ENCODE results near the gene KLK13.

Gene KLK13

GRCh38 chr19:51097796-51098195 lies 32.9 kb upstream of the KLK13 start:
- H3K4me1 Mint-ChIP-seq: peaks cover 11% of the 10 kb centered on the region
- H3K9me3 Mint-ChIP-seq: no peaks in the 10 kb centered on the region
- ATAC-seq (ENCODE audit: low read depth) (no peak), DNase-seq (ENCODE audit: low spot score in 2 of 2) (no peak)
- H3K27me3 Mint-ChIP-seq: no peaks in the 10 kb centered on the region
- H3K36me3 Mint-ChIP-seq: peaks cover 24% of the 10 kb centered on the region
- no peak overlapping the region for H3K27ac Mint-ChIP-seq
- H3K4me3 Mint-ChIP-seq: no peak overlapping the region

DNA sequence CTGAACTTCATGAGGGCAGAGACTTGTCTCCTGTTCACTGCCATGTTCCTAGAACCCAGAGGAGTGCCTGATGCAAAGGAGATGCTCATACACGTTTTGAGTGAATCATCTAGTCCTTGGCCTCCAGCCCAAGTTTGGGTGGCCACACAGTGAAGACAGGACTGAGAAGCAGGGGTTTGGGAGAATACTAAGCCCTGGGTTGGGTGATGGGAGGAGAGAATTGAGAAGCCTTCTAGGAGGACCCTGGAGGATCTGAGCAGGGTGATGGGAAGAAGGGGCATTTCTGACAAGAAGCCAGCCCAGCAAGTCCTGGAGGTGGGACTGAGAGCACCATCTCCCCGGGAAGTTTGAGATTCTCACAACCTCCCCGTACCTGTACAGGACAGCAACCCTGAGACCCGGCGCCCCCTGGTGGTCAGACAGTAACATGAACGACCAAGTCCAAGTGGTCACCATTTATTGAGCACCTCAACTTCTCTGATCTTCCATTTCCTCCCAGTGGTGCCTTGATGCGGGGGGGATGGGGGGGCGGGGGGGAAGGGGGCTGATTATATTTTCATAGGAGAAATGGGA lies 32.4 kb upstream of the KLK13 start:
- H3K4me1 Mint-ChIP-seq: peaks cover 11% of the 10 kb centered on the region
- no peak overlapping the region for H3K27ac Mint-ChIP-seq
- DNase-seq (ENCODE audit: low spot score in 2 of 2) (peak; percentile 44 to 51), ATAC-seq (ENCODE audit: low read depth) (peak; percentile 59)
- no peaks in the 10 kb centered on the region for H3K27me3 Mint-ChIP-seq
- H3K9me3 Mint-ChIP-seq: no peaks in the 10 kb centered on the region
- H3K4me3 Mint-ChIP-seq: no peak overlapping the region
- H3K36me3 Mint-ChIP-seq: peaks cover 19% of the 10 kb centered on the region

GRCh38 chr19:51096473-51097165 lies 31.7 kb upstream of the KLK13 start:
- peaks cover 13% of the 10 kb centered on the region for H3K4me1 Mint-ChIP-seq
- no peaks in the 10 kb centered on the region for H3K9me3 Mint-ChIP-seq
- no peak for ATAC-seq (ENCODE audit: low read depth)
- H3K27me3 Mint-ChIP-seq: no peaks in the 10 kb centered on the region
- peaks cover 19% of the 10 kb centered on the region for H3K36me3 Mint-ChIP-seq
- no peak overlapping the region for H3K4me3 Mint-ChIP-seq
- DNase-seq (ENCODE audit: low spot score in 2 of 2): no peak
- no peak overlapping the region for H3K27ac Mint-ChIP-seq

GRCh38 chr19:51094696-51095279 lies 29.9 kb upstream of the KLK13 start:
- ATAC-seq (ENCODE audit: low read depth) (no peak), DNase-seq (ENCODE audit: low spot score in 2 of 2) (peak in 1 of 2 donors; percentile 30)
- H3K27me3 Mint-ChIP-seq: no peaks in the 10 kb centered on the region
- peaks cover 10% of the 10 kb centered on the region for H3K4me1 Mint-ChIP-seq
- peaks cover 13% of the 10 kb centered on the region for H3K36me3 Mint-ChIP-seq
- no peak overlapping the region for H3K27ac Mint-ChIP-seq
- H3K4me3 Mint-ChIP-seq: no peak overlapping the region
- H3K9me3 Mint-ChIP-seq: no peaks in the 10 kb centered on the region

DNA sequence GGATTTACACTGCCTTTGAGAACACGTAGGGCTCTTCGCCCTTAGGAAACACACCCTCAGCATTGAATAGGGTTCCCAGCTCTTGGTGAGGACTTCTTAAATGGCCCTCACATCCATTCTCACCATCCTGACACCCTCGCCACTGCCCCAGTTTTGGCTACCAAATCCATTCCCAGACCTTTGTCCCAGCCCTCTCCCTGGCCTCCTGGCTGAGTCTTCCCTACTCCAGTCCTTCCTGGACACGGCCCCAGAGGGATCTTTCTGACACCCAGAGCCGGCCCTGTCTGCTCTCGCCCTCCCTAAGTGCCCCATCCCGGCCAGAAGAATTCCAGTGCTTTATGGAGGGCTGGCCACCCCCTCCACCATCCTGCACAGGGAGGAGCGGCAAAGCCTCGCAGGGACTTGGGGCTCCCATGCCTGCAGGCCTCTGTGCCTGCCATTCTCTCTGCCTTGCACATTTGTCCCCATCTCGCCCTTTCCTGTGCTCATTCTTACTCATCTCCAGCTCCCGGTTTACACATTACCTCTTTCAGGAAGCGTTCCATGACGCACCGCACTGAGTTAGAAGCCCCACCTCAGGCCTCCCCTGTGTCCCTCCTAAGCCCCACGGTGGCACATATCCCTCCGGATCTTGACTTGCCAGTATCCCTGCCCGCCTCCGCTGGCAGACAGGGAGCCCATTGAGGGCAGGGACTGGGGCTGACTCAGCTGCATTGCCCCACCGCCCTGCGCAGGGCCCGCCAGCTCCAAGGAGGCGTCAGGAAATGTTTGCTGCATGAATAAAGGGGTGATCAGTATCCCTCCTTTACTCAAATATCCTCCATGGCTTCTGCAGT lies 28.8 kb upstream of the KLK13 start:
- DNase-seq (ENCODE audit: low spot score in 2 of 2): no peak
- ATAC-seq (ENCODE audit: low read depth): no peak
- Mint-ChIP-seq H3K9me3 (no peaks in the 10 kb centered on the region), H3K27ac (no peak overlapping the region), H3K4me1 (peaks cover 8% of the 10 kb centered on the region), H3K36me3 (peaks cover 9% of the 10 kb centered on the region), H3K27me3 (no peaks in the 10 kb centered on the region), H3K4me3 (no peak overlapping the region)

DNA sequence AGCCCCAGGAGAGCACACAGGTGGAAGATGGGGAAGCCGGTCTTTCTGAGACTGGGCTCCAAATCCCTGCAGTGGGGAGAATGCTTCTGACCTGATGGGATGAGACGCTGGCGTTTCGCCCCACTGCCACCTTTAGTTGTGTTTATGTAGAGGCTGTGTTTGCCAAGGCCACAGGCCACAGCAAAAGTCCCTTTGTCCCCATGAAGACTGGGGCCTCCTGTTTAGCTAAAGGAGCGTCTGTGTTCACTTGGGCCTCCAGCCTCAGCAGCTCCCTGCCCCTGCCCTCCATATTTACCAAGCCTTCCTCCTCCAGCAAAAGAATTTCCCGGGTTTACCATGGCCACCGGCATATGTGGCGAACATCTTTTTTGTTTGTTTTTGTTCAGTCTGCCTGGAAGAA lies 28.2 kb upstream of the KLK13 start:
- no peak for ATAC-seq (ENCODE audit: low read depth)
- H3K27ac Mint-ChIP-seq: no peak overlapping the region

GRCh38 chr19:51091895-51092873 lies 27.3 kb upstream of the KLK13 start:
- no peak for ATAC-seq (ENCODE audit: low read depth)
- H3K4me1 Mint-ChIP-seq: peaks cover 7% of the 10 kb centered on the region
- H3K27ac Mint-ChIP-seq: no peak overlapping the region

More for the DNA sequence above, 28.2 kb upstream of the KLK13 start:
- Mint-ChIP-seq H3K27me3 (no peaks in the 10 kb centered on the region), H3K4me3 (no peak overlapping the region), H3K9me3 (no peaks in the 10 kb centered on the region), H3K4me1 (peaks cover 8% of the 10 kb centered on the region), H3K36me3 (peaks cover 9% of the 10 kb centered on the region)
- DNase-seq (ENCODE audit: low spot score in 2 of 2): no peak

DNA sequence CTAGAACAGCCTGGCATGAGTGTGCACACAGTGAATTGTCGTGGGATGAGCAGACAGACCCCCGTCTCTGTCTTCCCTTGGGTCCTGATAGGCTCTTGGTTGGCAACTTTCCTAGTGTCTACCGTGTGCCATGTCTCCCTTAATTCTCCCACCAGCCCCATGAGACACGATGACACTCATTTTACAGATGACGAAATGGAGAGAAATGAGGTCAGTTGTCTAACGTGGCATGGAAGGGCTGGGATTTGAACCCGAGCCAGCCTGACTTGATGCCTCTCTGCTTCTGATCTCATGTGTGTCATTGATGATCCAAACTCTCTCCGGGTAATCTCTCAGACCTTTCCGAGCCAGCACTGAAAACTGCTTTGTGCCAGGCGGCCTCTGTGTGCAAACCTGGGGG lies 26.2 kb upstream of the KLK13 start:
- DNase-seq (ENCODE audit: low spot score in 2 of 2): no peak
- H3K27me3 Mint-ChIP-seq: no peaks in the 10 kb centered on the region
- no peaks in the 10 kb centered on the region for H3K9me3 Mint-ChIP-seq
- no peak overlapping the region for H3K4me3 Mint-ChIP-seq
- no peak for ATAC-seq (ENCODE audit: low read depth)
- no peak overlapping the region for H3K27ac Mint-ChIP-seq
- peaks cover 10% of the 10 kb centered on the region for H3K36me3 Mint-ChIP-seq
- H3K4me1 Mint-ChIP-seq: peaks cover 2% of the 10 kb centered on the region

More at GRCh38 chr19:51091895-51092873, 27.3 kb upstream of the KLK13 start:
- Mint-ChIP-seq H3K4me3 (no peak overlapping the region), H3K27me3 (no peaks in the 10 kb centered on the region), H3K36me3 (peaks cover 10% of the 10 kb centered on the region), H3K9me3 (no peaks in the 10 kb centered on the region)
- DNase-seq (ENCODE audit: low spot score in 2 of 2): no peak

- Mint-ChIP-seq H3K9me3 (no peaks in the 10 kb centered on the region), H3K27ac (no peak overlapping the region), H3K4me3 (no peak overlapping the region), H3K36me3 (peaks cover 10% of the 10 kb centered on the region), H3K27me3 (no peaks in the 10 kb centered on the region), H3K4me1 (peaks cover 2% of the 10 kb centered on the region)
- ATAC-seq (ENCODE audit: low read depth) (no peak), DNase-seq (ENCODE audit: low spot score in 2 of 2) (no peak)
Measured at GRCh38 chr19:51090471-51090870, 25.6 kb upstream of the KLK13 start.

DNA sequence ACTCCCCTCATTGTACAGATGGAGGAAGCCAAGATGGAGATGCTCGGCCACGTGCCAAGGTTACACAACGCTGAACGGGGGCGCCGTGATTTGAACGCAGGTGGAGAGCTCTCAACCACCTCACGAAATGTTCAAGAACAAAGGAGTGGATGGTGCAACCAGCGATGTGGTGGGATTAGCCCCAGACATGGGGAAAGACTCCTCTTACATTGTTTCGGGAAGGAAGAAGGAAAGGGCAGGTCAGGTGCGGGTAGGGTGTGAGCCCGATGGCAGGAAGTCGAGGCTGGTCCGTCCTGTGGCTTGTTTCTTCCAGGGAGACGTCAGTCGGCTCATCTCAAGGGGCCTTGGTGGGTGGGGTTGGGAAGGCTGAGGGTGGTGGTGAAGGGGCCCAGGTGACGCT lies 24.9 kb upstream of the KLK13 start:
- Mint-ChIP-seq H3K4me1 (peaks cover 2% of the 10 kb centered on the region), H3K27me3 (no peaks in the 10 kb centered on the region), H3K27ac (no peak overlapping the region), H3K4me3 (no peak overlapping the region), H3K36me3 (peaks cover 10% of the 10 kb centered on the region), H3K9me3 (no peaks in the 10 kb centered on the region)
- ATAC-seq (ENCODE audit: low read depth): no peak
- DNase-seq (ENCODE audit: low spot score in 2 of 2): no peak

- no peak overlapping the region for H3K4me3 Mint-ChIP-seq
- ATAC-seq (ENCODE audit: low read depth): no peak
- H3K9me3 Mint-ChIP-seq: no peaks in the 10 kb centered on the region
- H3K27ac Mint-ChIP-seq: no peak overlapping the region
- H3K36me3 Mint-ChIP-seq: peaks cover 10% of the 10 kb centered on the region
- peaks cover 5% of the 10 kb centered on the region for H3K4me1 Mint-ChIP-seq
- H3K27me3 Mint-ChIP-seq: peaks cover 18% of the 10 kb centered on the region
- DNase-seq (ENCODE audit: low spot score in 2 of 2): no peak
Measured at GRCh38 chr19:51086153-51086850, 21.4 kb upstream of the KLK13 start.

DNA sequence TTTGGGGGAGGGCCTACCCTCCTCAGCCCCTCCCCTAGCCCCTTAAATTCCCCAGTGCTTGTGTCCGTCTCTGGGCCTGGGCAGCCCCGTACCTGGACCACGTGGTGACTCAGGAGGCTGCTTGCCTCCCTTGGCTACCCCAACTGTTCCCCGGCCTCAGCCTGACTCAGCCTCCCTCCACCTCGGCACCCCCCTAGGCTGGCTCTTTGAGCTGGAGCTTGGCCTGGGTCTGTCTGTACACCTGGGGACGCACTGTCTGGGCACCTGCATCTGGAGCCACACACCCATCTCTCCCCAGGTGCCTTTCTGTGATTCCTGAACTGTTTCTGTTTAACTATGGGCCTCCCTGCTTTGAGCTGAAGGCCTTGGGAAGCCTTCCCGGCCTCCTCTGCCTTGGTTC lies 19.6 kb upstream of the KLK13 start:
- Mint-ChIP-seq H3K9me3 (no peaks in the 10 kb centered on the region), H3K27ac (no peak overlapping the region), H3K4me1 (peaks cover 5% of the 10 kb centered on the region), H3K27me3 (peaks cover 18% of the 10 kb centered on the region), H3K4me3 (no peak overlapping the region), H3K36me3 (peaks cover 12% of the 10 kb centered on the region)
- ATAC-seq (ENCODE audit: low read depth) (no peak), DNase-seq (ENCODE audit: low spot score in 2 of 2) (no peak)

DNA sequence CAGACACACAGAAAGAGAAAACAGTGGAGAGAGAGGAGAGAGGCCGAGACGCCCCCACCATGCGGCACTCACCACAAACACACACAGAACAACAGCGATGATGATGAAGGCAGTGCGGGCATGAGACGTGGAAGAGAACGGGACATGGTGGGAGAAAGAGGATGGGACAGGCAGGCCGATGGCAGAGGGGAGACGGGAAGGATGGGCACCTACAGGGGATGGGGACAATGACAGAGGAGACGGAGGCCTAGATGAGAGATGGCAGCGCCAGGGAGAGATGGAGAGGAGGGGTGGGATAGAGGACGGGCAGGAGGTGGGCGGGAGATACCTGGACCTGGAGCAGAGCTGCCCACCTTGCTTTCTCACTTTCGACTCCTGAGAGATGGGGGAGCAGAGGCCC lies 18.9 kb upstream of the KLK13 start:
- H3K4me3 Mint-ChIP-seq: no peak overlapping the region
- ATAC-seq (ENCODE audit: low read depth) (no peak), DNase-seq (ENCODE audit: low spot score in 2 of 2) (no peak)
- peaks cover 18% of the 10 kb centered on the region for H3K27me3 Mint-ChIP-seq
- H3K36me3 Mint-ChIP-seq: peaks cover 10% of the 10 kb centered on the region
- H3K9me3 Mint-ChIP-seq: no peaks in the 10 kb centered on the region
- no peak overlapping the region for H3K27ac Mint-ChIP-seq
- peaks cover 5% of the 10 kb centered on the region for H3K4me1 Mint-ChIP-seq

All from memory B cell (primary cell).